Thoracic aorta (tissue), 2 donors: ENCODE measurements around the gene BMPR1A. TPM values are rescaled to one million over a fixed set of nuclear protein-coding genes. Genes with fewer than 3 reads are reported as not detected.
"Not testable (repeated sequence)": the region's sequence is repeated elsewhere in the genome, so short reads cannot be mapped to it uniquely, and the experiment has no call there.

Experiments used
- ATAC-seq: fragments of 150-250 bp; one replicate; pipeline ENCODE4 v1.8.0; 2017; ENCODE audit warnings: low read depth; ENCODE audit not compliant: insufficient number of reproducible peaks, low FRiP score
- DNase-seq: peaks from one replicate; pipeline ENCODE4 v3.0.0-alpha.2; 2020; ENCODE audit warnings: low spot score
- H3K27ac ChIP-seq, 2 donors: fragments of 200-600 bp; sonication (generic); 1 replicate in 1 of 2; 2 replicates in 1 of 2; pipeline ENCODE4 v1.5.1; 2016; ENCODE audit warnings: mild to moderate bottlenecking in 2 of 2, moderate library complexity in 2 of 2
- H3K27me3 ChIP-seq: fragments of 200-600 bp; sonication (generic); replicated peaks from 2 replicates; pipeline ENCODE4 v1.6.0; 2016; ENCODE audit warnings: mild to moderate bottlenecking; ENCODE audit not compliant: insufficient read depth
- H3K36me3 ChIP-seq: fragments of 200-600 bp; sonication (generic); one replicate; pipeline ENCODE4 v1.5.1; 2016
- H3K4me1 ChIP-seq, 2 donors: fragments of 200-600 bp; sonication (generic); 1 replicate in 1 of 2; 2 replicates in 1 of 2; pipeline versions ENCODE4 v1.5.1 to v1.6.0; 2016; ENCODE audit warnings: low read depth in 2 of 2, mild to moderate bottlenecking in 1 of 2; ENCODE audit not compliant: control insufficient read depth in 1 of 2
- H3K4me3 ChIP-seq: fragments of 200-600 bp; sonication (generic); 2 replicates; pipeline ENCODE4 v1.5.1; 2016; ENCODE audit warnings: mild to moderate bottlenecking
- H3K9me3 ChIP-seq: fragments of 200-600 bp; sonication (generic); 2 replicates; pipeline ENCODE4 v1.5.1; 2016
- total RNA-seq, 2 donors: library from RNA; depleted of rRNA; stranded (reverse); fragments of >200 nt; gene quantifications; one replicate each; pipeline versions ENCODE4 v1.1.0 to v1.2.3, GENCODE V29; 2016
- TF ChIP-seq, protein P1 (sequence below): fragments of 200-600 bp; sonication (generic); IDR thresholded peaks from one replicate; pipeline ENCODE4 v1.5.1; 2019; ENCODE audit warnings: antibody characterized with exemption

Gene BMPR1A
- total RNA-seq, 2 donors from 2014 or later: 69.0 to 130 TPM

GRCh38 chr10:86932674-86933073 is 176.3 kb downstream of the BMPR1A start:
- no peaks in the 10 kb centered on the region for H3K9me3 ChIP-seq
- H3K36me3 ChIP-seq: peaks cover 15% of the 10 kb centered on the region
- H3K4me3 ChIP-seq: no peak overlapping the region
- H3K27me3 ChIP-seq: no peaks in the 10 kb centered on the region
- no peak for DNase-seq
- H3K27ac ChIP-seq: peak overlapping the region in 1 of 2 donors; percentile 15
- ATAC-seq: no peak
- H3K4me1 ChIP-seq: peaks cover 8 to 26% of the 10 kb centered on the region in 2 donors
- TF ChIP-seq, protein P1, sequence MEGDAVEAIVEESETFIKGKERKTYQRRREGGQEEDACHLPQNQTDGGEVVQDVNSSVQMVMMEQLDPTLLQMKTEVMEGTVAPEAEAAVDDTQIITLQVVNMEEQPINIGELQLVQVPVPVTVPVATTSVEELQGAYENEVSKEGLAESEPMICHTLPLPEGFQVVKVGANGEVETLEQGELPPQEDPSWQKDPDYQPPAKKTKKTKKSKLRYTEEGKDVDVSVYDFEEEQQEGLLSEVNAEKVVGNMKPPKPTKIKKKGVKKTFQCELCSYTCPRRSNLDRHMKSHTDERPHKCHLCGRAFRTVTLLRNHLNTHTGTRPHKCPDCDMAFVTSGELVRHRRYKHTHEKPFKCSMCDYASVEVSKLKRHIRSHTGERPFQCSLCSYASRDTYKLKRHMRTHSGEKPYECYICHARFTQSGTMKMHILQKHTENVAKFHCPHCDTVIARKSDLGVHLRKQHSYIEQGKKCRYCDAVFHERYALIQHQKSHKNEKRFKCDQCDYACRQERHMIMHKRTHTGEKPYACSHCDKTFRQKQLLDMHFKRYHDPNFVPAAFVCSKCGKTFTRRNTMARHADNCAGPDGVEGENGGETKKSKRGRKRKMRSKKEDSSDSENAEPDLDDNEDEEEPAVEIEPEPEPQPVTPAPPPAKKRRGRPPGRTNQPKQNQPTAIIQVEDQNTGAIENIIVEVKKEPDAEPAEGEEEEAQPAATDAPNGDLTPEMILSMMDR: no peak

- H3K4me1 ChIP-seq: peaks cover 8 to 38% of the 10 kb centered on the region in 2 donors
- DNase-seq, H3K4me3 ChIP-seq, H3K27ac ChIP-seq, H3K27me3 ChIP-seq, H3K9me3 ChIP-seq, ATAC-seq: not testable (repeated sequence)
- H3K36me3 ChIP-seq: peaks cover 15% of the 10 kb centered on the region
Measured at GRCh38 chr10:86934162-86934711, 177.8 kb downstream of the BMPR1A start.

DNA sequence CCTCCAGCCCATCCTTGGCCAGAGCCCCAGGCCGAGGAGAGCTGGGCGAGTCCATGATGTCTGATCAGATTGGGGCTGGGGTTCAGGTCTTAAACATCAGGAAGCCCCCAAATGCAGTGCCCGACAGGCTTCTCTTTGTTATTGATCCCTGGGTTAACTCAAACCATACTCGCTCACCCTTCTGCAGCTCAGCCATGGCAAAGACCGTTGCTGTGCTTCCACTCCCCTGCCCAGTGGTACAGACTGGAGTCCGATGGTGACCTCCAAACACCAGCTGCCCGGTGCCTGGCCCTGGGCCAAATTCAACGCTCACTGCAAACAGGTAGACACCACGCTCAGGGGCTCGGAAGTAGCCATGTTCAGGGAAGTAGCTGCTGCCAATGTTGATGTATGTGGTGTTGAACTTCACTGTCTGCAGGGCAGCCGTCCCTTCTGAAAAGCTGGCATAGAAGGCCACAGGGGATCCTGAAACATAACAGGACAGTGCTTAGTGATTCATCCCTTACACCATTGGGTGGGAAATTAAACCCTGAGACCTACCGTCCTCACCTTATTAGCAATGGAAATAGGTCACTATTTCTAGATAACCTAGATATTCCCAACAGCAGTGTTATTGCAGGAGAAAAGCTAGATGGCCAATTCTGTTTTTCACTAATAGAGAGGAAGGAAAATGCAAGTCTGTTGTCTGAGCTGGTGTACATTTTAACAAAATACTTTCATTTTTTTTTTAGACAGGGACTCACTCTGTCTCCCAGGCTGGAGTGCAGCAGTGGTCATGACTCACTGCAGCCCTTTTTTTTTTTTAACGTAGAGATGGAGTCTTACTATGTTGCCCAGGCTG is 180.5 kb downstream of the BMPR1A start:
- DNase-seq (no peak), ATAC-seq (no peak)
- peak overlapping the region; percentile 47 to 55 for H3K27ac ChIP-seq
- no peaks in the 10 kb centered on the region for H3K27me3 ChIP-seq
- no peaks in the 10 kb centered on the region for H3K9me3 ChIP-seq
- no peak overlapping the region for H3K4me3 ChIP-seq
- H3K36me3 ChIP-seq: peaks cover 1% of the 10 kb centered on the region
- TF ChIP-seq, protein P1: no peak
- H3K4me1 ChIP-seq: peaks cover 8 to 29% of the 10 kb centered on the region in 2 donors

- no peaks in the 10 kb centered on the region for H3K9me3 ChIP-seq
- peaks cover 8 to 31% of the 10 kb centered on the region in 2 donors for H3K4me1 ChIP-seq
- no peak for DNase-seq
- peak overlapping the region; percentile 47 to 55 for H3K27ac ChIP-seq
- TF ChIP-seq, protein P1: no peak
- ATAC-seq: no peak
- H3K4me3 ChIP-seq: no peak overlapping the region
- H3K27me3 ChIP-seq: no peaks in the 10 kb centered on the region
- H3K36me3 ChIP-seq: no peaks in the 10 kb centered on the region
Measured at GRCh38 chr10:86937502-86938154, 181.2 kb downstream of the BMPR1A start.

DNA sequence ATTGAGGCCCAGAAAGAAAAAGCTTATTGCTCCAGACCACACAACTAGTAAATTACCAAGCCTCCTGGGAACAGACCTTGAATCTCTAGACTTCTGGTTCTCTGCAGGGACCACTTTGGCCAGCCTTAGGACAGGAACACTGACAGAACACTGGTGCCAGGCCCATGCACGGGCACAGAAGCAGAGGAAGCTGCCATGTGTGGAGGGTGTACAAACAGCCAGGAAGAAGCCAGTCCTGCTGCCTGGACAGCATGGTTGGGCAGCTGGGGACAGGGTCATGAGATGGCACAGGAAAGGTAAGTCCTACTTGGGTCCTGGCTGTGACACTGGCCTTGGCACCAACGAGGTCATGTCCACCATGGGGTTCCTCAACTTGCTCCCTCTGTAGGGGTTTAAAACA is 181.8 kb downstream of the BMPR1A start:
- no peaks in the 10 kb centered on the region for H3K9me3 ChIP-seq
- H3K36me3 ChIP-seq: no peaks in the 10 kb centered on the region
- TF ChIP-seq, protein P1: no peak
- ATAC-seq: no peak
- peak; percentile 1 for DNase-seq
- peaks cover 8 to 34% of the 10 kb centered on the region in 2 donors for H3K4me1 ChIP-seq
- H3K27ac ChIP-seq: peak overlapping the region; percentile 47 to 55
- no peak overlapping the region for H3K4me3 ChIP-seq
- H3K27me3 ChIP-seq: no peaks in the 10 kb centered on the region

DNA sequence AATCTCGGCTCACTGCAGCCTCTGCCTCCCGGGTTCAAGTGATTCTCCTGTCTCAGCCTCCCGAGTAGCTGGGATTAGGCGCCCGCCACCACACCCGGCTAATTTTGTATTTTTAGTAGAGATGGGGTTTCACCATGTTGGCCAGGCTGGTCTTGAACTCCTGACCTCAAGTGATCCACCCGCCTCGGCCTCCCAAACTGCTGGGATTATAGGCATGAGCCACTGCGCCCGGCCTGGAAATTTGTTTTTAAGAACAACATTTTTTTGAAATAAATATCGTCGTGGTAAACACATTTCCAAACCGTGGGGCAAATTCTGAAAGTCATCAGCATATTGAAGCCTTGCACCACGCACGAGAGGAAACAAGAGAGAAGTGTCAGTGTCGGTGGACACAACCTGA is 183.7 kb downstream of the BMPR1A start:
- H3K4me3 ChIP-seq, H3K27ac ChIP-seq, ATAC-seq, H3K27me3 ChIP-seq, DNase-seq, H3K9me3 ChIP-seq, H3K36me3 ChIP-seq: not testable (repeated sequence)
- H3K4me1 ChIP-seq: peaks cover 13 to 42% of the 10 kb centered on the region in 2 donors
